DND-41 (cell line): ENCODE data around the gene SLC2A2.

Source experiments
- ATAC-seq: fragments of 200-7000 bp; cut with Tn5 transposase; 3 replicates; pipeline ENCODE4 v1.9.1; 2021; ENCODE audit warnings: low read depth; ENCODE audit not compliant: insufficient read depth
- DNase-seq: peaks from one replicate; pipeline ENCODE4 v3.0.0-alpha.2; 2020
- H2AFZ ChIP-seq: 2 replicates; pipeline ENCODE4 v1.6.0; 2012; ENCODE audit warnings: low read depth, low read length
- H3K27ac ChIP-seq: 2 replicates; pipeline ENCODE4 v1.5.1; 2012; ENCODE audit warnings: low read length, inconsistent platforms
- H3K27me3 ChIP-seq: fragments of 200-600 bp; sonication (generic); 2 replicates; pipeline ENCODE4 v1.6.0; 2012; ENCODE audit warnings: low read length, mild to moderate bottlenecking, inconsistent platforms; ENCODE audit not compliant: insufficient read depth, poor library complexity
- H3K36me3 ChIP-seq: 2 replicates; pipeline ENCODE4 v1.5.1; 2012; ENCODE audit warnings: low read length, inconsistent platforms; ENCODE audit not compliant: insufficient read depth
- H3K4me1 ChIP-seq: 2 replicates; pipeline ENCODE4 v1.5.1; 2012; ENCODE audit warnings: mild to moderate bottlenecking, low read length; ENCODE audit not compliant: insufficient read depth
- H3K4me2 ChIP-seq: 2 replicates; pipeline ENCODE4 v1.6.0; 2012; ENCODE audit warnings: mild to moderate bottlenecking, moderate library complexity, low read length, inconsistent platforms; ENCODE audit not compliant: insufficient read depth
- H3K4me3 ChIP-seq, 2 experiments: fragments of 200-600 bp in 1 of 2; shearing (Covaris generic) in 1 of 2; 2 replicates each; pipeline ENCODE4 v1.5.1; 2012 to 2016; ENCODE audit warnings: inconsistent platforms in 2 of 2, low read length in 2 of 2, mild to moderate bottlenecking in 2 of 2, low read depth in 1 of 2, moderate library complexity in 1 of 2
- H3K79me2 ChIP-seq: 2 replicates; pipeline ENCODE4 v1.6.0; 2012; ENCODE audit warnings: low read length, inconsistent platforms; ENCODE audit not compliant: insufficient read depth
- H3K9ac ChIP-seq: 2 replicates; pipeline ENCODE4 v1.6.0; 2012; ENCODE audit warnings: low read depth, mild to moderate bottlenecking, inconsistent platforms, low read length, moderate library complexity
- H3K9me3 ChIP-seq: 2 replicates; pipeline ENCODE4 v1.5.1; 2012; ENCODE audit warnings: low read length, moderate library complexity, mild to moderate bottlenecking, inconsistent platforms; ENCODE audit not compliant: insufficient read depth, severe bottlenecking
- H4K20me1 ChIP-seq: 2 replicates; pipeline ENCODE4 v1.6.0; 2012; ENCODE audit warnings: low read length; ENCODE audit not compliant: insufficient read depth
- EZH2 ChIP-seq: IDR thresholded peaks from 3 replicates; pipeline ENCODE4 v1.6.1; 2012; ENCODE audit warnings: borderline replicate concordance, low read depth, mild to moderate bottlenecking, moderate library complexity, low read length, inconsistent platforms; ENCODE audit not compliant: severe bottlenecking
- TF ChIP-seq, protein P1 (sequence below): IDR thresholded peaks from 2 replicates; pipeline ENCODE4 v1.5.1; 2012; ENCODE audit warnings: borderline replicate concordance, low read length, moderate library complexity, mild to moderate bottlenecking; ENCODE audit not compliant: poor library complexity, severe bottlenecking; ENCODE audit errors: extremely low read depth

The SLC2A2 gene

DNA sequence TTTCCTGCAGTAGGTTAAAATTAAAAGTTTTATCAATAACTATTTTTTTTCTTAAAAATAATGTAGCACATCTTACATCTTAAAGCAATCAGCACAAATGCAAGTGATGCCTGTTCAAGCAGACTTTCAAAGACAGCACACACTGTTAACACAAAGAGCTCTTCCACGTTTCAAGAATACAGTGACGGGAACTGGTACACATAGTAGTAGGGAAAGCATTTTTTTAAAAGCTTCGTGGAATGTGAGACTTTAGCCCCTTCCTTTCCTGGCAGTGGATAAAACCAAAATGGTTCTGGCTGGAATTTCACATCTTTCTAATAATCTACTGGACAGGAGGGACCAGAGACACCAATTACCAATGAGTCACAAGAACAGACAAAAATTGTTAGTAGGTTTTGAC lies 33.5 kb upstream of the SLC2A2 start:
- Histone ChIP-seq H3K27ac (no peak overlapping the region), H3K36me3 (no peaks in the 10 kb centered on the region), H4K20me1 (no peaks in the 10 kb centered on the region), H2AFZ (no peak overlapping the region), H3K9me3 (no peaks in the 10 kb centered on the region), H3K4me1 (no peaks in the 10 kb centered on the region), H3K9ac (no peak overlapping the region), H3K79me2 (no peaks in the 10 kb centered on the region), H3K27me3 (peaks cover 7% of the 10 kb centered on the region), H3K4me2 (no peak overlapping the region), H3K4me3 (no peak overlapping the region)
- no peak for ATAC-seq
- no peak for TF ChIP-seq EZH2
- TF ChIP-seq, protein P1, sequence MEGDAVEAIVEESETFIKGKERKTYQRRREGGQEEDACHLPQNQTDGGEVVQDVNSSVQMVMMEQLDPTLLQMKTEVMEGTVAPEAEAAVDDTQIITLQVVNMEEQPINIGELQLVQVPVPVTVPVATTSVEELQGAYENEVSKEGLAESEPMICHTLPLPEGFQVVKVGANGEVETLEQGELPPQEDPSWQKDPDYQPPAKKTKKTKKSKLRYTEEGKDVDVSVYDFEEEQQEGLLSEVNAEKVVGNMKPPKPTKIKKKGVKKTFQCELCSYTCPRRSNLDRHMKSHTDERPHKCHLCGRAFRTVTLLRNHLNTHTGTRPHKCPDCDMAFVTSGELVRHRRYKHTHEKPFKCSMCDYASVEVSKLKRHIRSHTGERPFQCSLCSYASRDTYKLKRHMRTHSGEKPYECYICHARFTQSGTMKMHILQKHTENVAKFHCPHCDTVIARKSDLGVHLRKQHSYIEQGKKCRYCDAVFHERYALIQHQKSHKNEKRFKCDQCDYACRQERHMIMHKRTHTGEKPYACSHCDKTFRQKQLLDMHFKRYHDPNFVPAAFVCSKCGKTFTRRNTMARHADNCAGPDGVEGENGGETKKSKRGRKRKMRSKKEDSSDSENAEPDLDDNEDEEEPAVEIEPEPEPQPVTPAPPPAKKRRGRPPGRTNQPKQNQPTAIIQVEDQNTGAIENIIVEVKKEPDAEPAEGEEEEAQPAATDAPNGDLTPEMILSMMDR, result no peak
- DNase-seq, result no peak

DNA sequence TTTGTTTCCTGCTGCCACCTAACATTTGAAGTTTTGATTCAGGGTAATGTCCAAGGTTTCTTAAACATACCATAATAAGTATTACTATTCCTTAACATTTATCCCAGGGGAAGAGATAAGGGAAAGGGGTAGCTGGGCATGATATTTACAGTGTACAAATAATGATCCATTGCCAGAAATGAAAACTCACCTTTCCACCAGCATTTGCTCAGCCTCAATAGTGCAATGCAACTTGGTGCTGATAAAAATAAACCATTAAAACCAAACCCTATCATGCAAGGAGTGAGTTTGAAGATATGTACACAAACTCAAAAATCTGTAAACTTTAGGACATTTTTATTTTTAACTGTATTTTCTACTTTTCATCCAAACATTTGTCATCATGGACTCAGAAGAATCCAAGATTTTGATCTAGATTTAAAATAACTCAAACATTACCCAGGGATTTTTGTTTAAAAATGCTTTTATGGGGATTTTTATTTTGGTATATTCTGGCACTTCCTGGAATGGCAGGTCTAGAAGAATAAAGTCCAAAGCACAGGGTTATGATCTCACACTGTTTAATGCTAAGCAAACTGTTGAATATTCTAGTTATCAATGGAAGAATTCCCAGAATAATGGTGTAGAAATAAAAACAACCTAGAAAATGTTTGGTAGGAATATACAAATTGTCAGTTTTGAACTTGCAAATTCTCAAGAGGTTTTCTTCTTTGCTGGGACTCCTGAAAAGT lies 32.5 kb upstream of the SLC2A2 start:
- no peaks in the 10 kb centered on the region for H4K20me1 ChIP-seq
- no peak for ATAC-seq
- no peaks in the 10 kb centered on the region for H3K9me3 ChIP-seq
- TF ChIP-seq EZH2, result no peak
- no peak overlapping the region for H3K27ac ChIP-seq
- no peak overlapping the region for H3K4me2 ChIP-seq
- no peak overlapping the region for H3K9ac ChIP-seq
- no peaks in the 10 kb centered on the region for H3K4me1 ChIP-seq
- no peaks in the 10 kb centered on the region for H3K79me2 ChIP-seq
- H3K4me3 ChIP-seq, result no peak overlapping the region
- H3K36me3 ChIP-seq, result no peaks in the 10 kb centered on the region
- no peak for DNase-seq
- H2AFZ ChIP-seq, result no peak overlapping the region
- peaks cover 7% of the 10 kb centered on the region for H3K27me3 ChIP-seq

DNA sequence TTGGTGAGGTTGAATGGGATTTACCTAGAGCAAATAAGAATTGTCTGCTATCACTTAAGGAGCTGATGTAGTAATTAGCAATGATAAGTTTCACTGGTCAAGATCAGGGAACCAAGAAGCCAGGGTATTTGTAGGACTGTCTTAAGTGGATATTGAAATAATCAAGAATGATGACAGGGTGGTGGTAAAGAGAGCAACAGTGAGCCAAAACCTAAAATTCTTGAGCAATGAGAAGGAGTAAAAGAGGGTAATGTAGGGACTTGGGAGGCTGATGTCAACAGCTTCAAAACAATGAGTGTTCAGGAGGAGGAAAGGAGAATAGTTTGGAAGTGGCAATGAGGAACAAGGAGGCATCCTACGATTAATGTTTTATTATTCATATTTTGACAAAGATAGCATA lies 31.5 kb upstream of the SLC2A2 start:
- no peaks in the 10 kb centered on the region for H3K79me2 ChIP-seq
- ATAC-seq (no peak), DNase-seq (no peak)
- TF ChIP-seq, protein P1, result no peak
- TF ChIP-seq EZH2, result no peak
- H3K36me3 ChIP-seq, result no peaks in the 10 kb centered on the region
- peaks cover 7% of the 10 kb centered on the region for H3K27me3 ChIP-seq
- H4K20me1 ChIP-seq, result no peaks in the 10 kb centered on the region
- no peak overlapping the region for H2AFZ ChIP-seq
- no peak overlapping the region for H3K4me2 ChIP-seq
- H3K4me1 ChIP-seq, result no peaks in the 10 kb centered on the region
- no peak overlapping the region for H3K4me3 ChIP-seq
- no peak overlapping the region for H3K9ac ChIP-seq
- no peaks in the 10 kb centered on the region for H3K9me3 ChIP-seq
- H3K27ac ChIP-seq, result no peak overlapping the region

DNA sequence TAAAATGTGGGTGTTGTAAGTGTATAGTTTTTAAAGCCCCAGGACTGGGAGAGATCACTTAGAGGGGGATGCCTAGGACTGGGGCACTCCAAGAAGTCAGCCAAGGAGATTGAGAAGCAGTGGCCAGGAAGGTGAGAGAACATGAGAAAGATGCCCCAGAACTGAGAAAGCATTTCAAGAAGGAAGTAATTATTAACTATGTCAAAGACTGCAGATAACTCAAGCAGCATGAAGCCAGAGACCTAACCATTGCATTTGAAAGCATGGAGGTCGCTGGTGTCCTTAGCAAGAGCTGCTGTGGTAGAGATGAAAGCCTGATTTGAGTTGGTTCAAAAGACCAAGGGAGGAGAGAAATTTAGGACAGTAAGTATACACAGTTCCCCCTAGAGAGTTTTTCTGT lies 30.6 kb upstream of the SLC2A2 start:
- Histone ChIP-seq H3K4me1 (no peaks in the 10 kb centered on the region), H3K4me3 (no peak overlapping the region), H3K36me3 (no peaks in the 10 kb centered on the region), H3K9me3 (no peaks in the 10 kb centered on the region), H2AFZ (no peak overlapping the region), H3K27ac (no peak overlapping the region), H3K4me2 (no peak overlapping the region), H3K9ac (no peak overlapping the region), H3K79me2 (no peaks in the 10 kb centered on the region), H3K27me3 (peaks cover 7% of the 10 kb centered on the region), H4K20me1 (no peaks in the 10 kb centered on the region)
- no peak for DNase-seq
- ATAC-seq, result no peak
- TF ChIP-seq, protein P1, result no peak
- TF ChIP-seq EZH2, result no peak
